ENCODE data around the gene IYD. TPM values are rescaled to one million over a fixed set of nuclear protein-coding genes. Genes with fewer than 3 reads are reported as not detected.
A peak's percentile ranks its signal among the peaks of the same experiment; 100 is the strongest.
"Not testable (repeated sequence)": the region's sequence is repeated elsewhere in the genome, so short reads cannot be mapped to it uniquely, and the experiment has no call there.

IYD gene
- polyA plus RNA-seq, 4 donors, result 0.14 to 3.2 (median 2.6) TPM

DNA sequence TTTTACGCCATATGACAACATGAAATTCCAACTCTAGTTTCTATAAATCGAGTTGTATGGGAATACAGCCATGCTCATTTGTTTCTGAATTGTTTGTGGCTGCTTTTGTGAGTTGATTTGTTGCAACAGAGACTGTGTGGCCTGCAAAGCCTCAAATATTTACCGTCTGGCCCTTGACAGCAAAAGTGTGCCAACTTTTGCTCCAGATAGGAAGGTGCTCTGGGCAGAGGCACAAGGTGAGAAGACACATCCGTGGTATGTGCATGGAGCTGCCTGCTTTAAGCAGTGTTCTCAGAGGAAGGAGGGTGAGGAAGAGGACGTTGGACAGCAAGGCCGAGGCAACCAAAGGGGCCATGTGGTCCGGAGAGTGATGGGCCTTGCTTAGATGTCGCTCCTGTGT, 57.4 kb downstream of the IYD start:
- DNase-seq (ENCODE audit: low read depth in 4 of 4, low spot score in 3 of 4), result no peak

DNA sequence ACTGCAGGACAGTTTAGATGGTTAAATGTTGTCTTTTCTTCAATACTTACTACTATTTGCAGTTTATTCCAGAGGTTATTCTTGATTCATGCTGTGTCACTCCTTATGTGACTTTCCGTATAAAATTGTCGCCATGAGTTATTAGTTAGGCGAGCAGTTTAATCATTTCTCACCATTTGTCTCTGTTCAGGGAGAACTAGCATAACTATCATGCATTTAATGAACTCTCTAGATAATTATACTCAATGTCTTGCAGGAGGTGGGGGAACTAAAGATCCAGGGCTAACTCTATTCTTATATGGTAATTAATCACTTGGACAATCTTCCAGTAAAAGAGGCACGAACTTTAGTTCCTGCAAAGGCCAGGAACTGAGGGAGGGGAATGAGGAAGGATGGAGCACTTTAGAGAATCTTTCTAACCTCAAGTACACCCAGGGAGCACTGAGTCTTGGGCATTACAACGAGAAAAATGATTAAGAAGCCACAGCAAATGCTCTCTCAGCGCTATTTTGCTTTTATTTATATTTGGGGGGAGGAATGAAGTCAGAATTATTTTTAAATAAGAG, 58.3 kb downstream of the IYD start:
- DNase-seq (ENCODE audit: low read depth in 4 of 4, low spot score in 3 of 4), result no peak

DNA sequence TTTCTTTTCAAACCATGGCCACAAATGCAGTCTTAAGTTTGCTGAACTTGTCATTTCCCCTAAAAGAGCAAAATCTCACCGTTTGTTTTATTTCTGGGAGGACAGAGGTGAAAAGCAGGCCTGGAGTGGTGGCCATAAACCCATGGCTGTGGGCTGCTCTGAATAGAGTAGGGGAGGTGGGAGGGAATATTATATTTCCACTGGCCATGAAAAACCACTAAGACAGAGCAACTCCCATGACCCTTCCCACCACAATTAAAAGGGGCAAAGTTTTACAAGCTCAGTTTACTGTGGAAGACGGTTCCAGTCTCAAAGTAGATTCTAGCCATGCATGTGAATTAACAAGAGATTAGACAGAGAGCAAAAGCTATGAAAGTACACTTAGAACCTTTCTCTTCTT, 59.0 kb downstream of the IYD start:
- DNase-seq (ENCODE audit: low read depth in 4 of 4, low spot score in 3 of 4), result no peak

DNA sequence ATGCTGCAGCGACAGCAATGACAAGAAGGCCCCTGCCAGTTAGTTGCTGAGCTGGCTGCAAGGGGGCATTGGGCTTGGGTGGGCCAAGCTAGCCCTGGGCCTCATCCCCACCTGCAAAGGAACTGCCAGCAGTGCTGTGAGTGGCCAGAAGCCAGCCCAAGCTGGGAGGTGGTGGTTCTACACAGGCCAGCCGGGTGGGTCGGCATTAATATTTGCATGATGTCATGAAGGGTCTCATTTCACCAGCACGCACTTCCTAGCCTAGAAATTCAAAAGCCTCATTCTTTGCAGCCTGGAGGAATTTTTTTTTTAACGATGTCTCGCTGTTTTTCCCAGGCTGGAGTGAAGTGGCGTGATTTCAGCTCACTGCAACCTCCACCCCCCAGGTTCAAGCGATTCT, 62.0 kb downstream of the IYD start:
- DNase-seq (ENCODE audit: low read depth in 4 of 4, low spot score in 3 of 4), result no peak

DNA sequence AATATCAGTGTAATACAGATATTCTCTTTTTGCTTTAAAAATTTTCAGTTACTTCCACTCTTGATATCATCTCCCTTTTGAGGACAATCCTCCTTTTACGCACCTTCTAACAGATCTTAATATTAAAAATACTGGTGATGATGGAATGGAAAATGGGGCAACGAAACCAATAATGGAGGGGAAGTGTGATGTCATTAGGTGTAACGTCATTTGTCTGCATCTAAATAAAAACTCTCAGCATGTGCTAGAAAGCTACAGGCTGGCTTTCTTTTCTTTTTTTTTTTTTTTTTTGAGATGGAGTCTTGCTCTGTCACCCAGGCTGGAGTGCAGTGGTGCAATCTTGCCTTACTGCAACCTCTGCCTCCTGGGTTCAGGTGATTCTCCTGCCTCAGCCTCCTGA, 66.5 kb downstream of the IYD start:
- no peak for DNase-seq (ENCODE audit: low read depth in 4 of 4, low spot score in 3 of 4)

DNA sequence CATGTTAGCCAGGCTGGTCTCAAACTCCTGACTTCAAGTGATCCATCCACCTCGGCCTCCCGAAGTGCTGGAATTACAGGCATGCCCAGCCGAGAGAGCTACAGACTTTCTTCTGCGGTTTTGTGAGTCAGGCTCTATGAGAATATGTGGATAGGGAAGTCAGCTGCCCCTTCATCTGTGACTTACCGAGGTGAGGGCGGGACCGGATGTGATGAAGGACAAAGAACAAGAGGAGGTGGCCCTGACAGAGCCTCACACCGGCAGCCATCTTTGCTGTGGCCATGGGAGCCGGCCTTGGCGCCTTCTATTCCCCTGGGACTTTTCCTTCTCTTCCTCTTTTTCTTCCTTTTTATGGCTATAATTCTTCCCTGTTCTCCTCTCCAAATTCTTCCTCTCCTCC, 67.0 kb downstream of the IYD start:
- no peak for DNase-seq (ENCODE audit: low read depth in 4 of 4, low spot score in 3 of 4)

DNA sequence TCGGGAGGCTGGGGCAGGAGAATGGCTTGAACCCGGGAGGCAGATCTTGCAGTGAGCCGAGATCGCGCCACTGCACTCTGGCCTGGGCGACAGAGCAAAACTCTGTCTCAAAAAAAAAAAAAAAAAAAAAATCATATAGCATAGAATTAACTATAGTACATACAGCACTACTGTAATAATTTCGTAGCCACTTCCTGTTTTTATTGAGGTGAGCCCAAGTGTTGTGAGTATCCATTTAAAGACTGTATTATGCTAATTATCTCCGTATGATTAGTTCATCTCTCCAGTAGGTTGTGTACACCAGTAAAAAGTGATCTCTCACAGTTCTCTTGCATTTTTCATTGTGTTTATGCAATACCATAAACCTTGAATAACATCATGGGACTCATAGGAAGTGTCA, 70.6 kb downstream of the IYD start:
- no peak for DNase-seq (ENCODE audit: low read depth in 4 of 4, low spot score in 3 of 4)

DNA sequence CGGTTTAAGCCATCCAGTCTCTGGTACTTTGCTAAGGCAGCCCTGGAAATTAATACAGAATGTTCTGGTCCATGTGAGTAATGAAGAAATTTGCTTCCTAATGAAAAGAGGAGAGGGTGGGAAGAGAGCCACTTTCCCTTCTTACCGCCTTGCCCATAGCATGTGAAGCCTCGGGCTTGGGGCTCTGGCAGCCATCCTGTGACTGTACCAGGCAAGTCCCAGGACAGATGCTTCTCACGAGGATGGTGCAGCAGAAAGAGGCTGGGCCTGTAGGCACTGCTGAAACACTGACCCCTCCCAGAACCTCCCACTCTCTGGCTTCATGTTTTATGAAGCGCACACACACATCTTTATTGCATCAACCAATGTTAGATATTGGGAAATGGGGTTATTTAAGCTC, 74.8 kb downstream of the IYD start:
- DNase-seq (ENCODE audit: low read depth in 4 of 4, low spot score in 3 of 4), result no peak

DNA sequence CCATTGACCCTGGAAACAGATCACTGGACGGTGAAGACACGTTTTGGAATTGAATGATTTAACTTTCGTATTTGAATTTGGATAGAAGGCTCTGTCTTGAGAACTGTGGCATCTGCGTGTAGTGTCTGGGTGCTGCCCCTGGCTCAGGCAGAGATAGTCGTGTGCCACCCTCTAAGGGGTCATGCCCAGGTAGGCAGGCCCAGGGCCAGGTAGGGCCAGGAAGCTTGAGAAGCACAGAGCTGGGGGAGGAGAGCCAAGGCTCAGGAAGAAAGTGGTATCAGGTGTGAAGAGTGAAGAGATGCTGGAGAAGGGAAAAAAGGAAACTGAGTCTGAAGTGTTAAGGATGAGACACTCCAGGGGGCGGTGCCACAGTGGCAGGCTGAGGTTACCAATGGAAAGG, 75.5 kb downstream of the IYD start:
- no peak for DNase-seq (ENCODE audit: low read depth in 4 of 4, low spot score in 3 of 4)

DNA sequence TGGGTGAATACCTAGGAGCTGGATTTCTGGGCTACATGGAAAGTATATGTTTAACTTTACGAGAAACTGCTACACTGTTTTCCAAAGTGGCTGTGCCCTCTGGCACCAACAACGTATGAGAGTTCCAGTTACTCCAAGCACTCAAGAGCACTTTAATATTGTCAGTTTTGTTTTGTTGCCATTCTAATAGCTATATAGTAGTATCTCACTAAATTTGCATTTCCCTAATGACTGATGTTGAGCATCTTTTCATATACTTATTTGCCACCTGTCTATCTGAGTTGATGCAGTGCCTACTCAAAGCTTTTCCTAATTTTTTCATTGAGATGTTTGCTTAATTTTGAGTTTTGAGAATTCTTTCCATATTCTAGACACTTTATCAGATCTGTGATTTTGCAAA, 76.7 kb downstream of the IYD start:
- DNase-seq (ENCODE audit: low read depth in 4 of 4, low spot score in 3 of 4), result no peak

DNA sequence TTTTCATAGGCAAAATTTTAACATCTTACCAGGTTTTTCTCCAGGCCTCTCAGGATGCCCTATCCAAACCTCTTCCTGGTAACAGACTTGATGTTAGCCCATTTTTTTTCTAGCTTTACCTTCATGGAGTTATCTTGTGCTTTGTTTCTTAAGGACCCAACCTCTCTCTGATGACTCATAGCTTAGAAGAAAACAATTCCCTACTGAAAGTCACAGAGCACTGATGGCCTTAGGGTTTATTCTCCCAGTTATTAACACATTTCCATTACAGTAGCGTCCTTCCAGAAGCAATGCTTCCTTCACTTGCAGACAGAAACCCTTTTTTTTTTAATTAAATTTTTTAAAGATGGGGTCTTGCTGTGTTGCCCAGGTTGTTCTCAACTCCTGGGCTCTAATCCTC, 79.4 kb downstream of the IYD start:
- no peak for DNase-seq (ENCODE audit: low read depth in 4 of 4, low spot score in 3 of 4)

DNA sequence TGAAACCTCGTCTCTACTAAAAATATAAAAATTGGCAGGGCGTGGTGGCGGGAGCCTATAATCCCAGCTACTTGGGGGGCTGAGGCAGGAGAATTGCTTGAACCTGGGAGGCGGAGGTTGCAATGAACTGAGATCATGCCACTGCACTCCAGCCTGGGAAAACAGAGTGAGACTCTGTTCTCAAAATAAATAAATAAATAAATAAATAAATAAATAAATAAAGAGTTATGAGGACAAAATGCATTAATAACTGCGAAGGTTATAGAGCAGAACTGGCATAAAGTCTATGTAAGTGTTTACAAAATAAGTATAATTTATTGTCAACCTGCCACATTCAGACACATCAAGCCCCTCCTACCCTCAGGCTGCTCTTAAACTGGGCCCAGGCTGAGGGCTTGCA, 80.2 kb downstream of the IYD start:
- DNase-seq (ENCODE audit: low read depth in 4 of 4, low spot score in 3 of 4), result not testable (repeated sequence)

DNA sequence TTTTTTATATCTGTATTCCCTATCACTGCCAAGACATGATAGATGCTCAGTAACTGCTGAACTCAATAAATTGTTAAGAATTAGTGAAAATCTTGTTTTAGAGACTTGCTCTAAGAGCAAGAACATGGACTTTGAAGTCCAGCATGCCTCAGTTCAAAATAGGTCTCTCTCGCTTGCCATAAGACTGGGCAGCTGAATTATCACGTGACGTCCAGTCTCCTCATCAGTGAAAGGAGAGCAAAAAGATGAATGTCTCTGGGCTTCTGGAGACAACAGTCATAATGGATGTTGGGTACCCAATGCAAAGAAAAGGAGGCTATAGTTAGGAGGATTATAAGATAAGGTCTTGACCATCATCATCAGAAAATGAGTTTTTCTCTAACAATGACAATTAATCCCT, 82.1 kb downstream of the IYD start:
- DNase-seq (ENCODE audit: low read depth in 4 of 4, low spot score in 3 of 4), result no peak

DNA sequence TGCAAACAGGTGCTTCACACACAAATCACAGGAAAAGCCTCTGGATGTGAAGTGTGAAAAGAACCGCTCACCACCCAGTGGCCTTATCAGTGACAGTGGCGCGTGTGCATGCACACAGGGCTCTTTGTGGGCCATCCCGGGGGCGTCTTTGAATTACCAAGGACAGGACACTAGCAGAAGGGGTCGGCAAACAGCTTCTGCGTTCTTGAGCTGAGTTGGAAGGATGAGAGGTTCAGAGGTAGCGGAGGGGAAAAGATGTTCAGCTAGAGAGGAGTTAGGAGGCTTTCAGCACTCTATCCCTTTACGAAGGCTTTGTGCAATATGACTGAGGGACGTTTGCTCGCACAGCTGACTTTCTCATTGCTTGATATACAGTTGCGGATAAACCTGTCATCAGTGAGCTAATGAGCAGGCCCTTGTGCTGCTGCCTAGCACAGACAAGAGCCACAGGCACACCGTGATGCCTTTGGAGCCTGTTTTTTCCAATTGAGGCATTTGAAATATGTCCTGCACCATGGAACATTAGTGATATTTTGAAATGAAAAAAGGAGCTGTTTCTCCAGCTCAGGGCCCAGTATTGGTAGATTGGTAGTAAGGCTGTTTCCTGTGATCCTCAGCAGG, 83.1 kb downstream of the IYD start:
- no peak for DNase-seq (ENCODE audit: low read depth in 4 of 4, low spot score in 3 of 4)

DNA sequence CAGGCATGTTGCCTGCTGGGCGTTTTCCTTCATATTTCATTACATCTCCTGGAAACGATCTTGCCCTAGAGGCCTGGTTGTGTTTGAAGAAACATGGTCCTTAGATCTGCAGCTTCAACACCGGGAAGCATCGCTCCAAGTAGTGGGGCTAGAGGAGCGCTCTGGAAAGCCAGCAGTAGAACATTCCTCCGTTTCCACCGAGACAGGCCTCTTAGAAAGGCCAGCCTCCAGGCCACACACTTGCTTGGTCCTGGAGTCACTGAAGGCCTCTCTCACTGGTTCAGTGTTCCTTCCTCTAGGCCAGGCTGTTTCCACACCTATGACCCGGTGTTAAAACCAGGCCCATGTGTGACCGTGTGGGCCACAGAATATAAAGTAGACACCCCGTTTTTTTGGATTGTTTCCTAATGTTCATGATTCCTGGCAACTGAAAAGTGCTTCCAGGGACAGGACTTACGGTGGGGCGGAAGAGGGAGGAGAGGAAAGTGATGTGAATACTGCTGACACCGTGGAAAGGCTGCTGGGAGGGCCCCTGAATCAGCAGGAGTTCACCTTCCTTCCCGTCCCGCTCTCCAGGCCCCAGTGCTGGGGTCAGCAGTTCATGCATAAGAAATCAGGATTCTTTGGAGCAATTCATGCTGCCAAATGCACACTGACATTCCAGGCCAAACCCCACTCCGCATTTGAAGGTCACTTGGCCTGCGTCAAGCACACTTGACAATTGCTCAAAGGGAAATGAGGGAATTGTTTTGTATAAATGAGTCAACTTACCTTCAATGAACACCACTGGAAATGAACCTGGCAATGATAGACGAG, 83.8 kb downstream of the IYD start:
- DNase-seq (ENCODE audit: low read depth in 4 of 4, low spot score in 3 of 4), result peak in 2 of 4 donors; percentile 29 to 31

DNA sequence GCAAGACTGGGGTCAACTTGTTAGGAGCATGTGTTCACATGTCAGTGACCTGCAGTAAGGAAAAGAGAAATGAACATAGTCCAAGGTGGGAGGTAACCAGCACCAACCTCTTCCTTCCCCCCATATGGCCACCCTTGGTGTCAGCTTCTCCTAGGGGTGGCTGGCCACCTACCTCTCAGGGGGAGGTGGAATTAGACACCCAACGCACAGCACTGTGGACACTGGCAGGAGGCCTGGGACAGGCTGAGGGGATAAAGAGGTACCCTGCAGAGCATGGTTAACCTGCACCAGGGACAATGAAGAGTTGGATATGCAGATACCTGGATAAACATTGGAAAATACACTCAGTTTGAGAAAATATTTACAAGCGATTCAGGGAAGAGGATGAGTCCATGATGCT, 84.5 kb downstream of the IYD start:
- DNase-seq (ENCODE audit: low read depth in 4 of 4, low spot score in 3 of 4), result no peak

Other genes with a start within 250 kb of the IYD start
- gene PPP1R14C, start 226.0 kb upstream of the IYD start, polyA plus RNA-seq (ENCODE audit: insufficient read length in 4 of 4), result 10 to 100 TPM in 3 of 4 donors, under 1 TPM in 1; 0.81 to 23.4 (median 22.4) TPM
- gene PLEKHG1, start 230.9 kb downstream of the IYD start, polyA plus RNA-seq (ENCODE audit: insufficient read length in 4 of 4), result 10 to 100 TPM; 37.5 to 45.2 (median 38.7) TPM